ENCODE measurements around the gene PIWIL4. TPM values are rescaled to one million over a fixed set of nuclear protein-coding genes. Genes with fewer than 3 reads are reported as not detected.

The PIWIL4 gene
- total RNA-seq, 1 donor, result 2.7 TPM

- TF ChIP-seq, protein P1, sequence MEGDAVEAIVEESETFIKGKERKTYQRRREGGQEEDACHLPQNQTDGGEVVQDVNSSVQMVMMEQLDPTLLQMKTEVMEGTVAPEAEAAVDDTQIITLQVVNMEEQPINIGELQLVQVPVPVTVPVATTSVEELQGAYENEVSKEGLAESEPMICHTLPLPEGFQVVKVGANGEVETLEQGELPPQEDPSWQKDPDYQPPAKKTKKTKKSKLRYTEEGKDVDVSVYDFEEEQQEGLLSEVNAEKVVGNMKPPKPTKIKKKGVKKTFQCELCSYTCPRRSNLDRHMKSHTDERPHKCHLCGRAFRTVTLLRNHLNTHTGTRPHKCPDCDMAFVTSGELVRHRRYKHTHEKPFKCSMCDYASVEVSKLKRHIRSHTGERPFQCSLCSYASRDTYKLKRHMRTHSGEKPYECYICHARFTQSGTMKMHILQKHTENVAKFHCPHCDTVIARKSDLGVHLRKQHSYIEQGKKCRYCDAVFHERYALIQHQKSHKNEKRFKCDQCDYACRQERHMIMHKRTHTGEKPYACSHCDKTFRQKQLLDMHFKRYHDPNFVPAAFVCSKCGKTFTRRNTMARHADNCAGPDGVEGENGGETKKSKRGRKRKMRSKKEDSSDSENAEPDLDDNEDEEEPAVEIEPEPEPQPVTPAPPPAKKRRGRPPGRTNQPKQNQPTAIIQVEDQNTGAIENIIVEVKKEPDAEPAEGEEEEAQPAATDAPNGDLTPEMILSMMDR (IDR thresholded peaks at IDR 0.05; ENCODE audit: insufficient read depth, low read length), result no peak
Measured at GRCh38 chr11:94655956-94656355, 88.8 kb downstream of the PIWIL4 start.

DNA sequence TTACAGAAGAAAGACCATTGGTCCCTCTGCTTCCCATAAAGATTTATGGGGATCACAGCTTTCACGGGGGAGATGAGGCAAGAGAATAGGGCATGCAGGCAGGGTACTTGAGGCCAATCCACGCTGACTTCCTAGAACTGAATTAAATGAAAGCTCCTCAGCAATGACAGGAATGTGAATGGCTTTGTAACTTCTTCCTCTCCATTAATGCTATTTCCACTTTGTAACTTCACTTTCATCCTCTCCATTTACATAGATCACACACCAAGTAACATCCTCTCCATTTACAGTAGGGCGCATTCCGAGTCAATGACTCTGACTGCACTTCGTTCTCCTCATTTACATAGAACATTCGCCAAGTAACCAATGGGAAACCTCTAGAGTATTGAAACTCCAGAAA lies 89.8 kb downstream of the PIWIL4 start:
- no peak overlapping the region for H3K4me3 ChIP-seq (ENCODE audit: low read depth, low read length)
- DNase-seq (ENCODE audit: low read depth), result no peak
- TF ChIP-seq, protein P1 (IDR thresholded peaks at IDR 0.05; ENCODE audit: insufficient read depth, low read length), result no peak

More at GRCh38 chr11:94655956-94656355, 88.8 kb downstream of the PIWIL4 start:
- no peak overlapping the region for H3K4me3 ChIP-seq (ENCODE audit: low read depth, low read length)
- no peak for DNase-seq (ENCODE audit: low read depth)

DNA sequence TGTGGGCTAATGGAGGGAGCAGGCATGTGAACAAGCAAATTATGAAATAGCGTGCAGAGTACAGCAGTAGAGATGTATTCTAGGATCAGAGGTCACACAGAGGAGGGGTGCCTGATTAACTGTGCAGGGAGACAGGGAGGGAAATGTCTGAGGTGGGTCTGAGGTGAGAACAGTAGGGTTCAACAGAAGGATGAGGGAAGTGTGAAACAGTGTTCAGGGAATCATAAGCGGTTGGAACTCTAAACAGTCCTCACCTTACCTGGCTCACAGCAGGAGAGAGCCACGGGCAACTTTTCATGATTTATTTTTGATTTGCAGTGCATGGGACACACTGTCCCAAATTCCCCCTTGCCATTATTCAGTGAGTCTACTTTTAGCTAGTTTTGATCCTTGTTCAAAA lies 90.5 kb downstream of the PIWIL4 start:
- no peak overlapping the region for H3K4me3 ChIP-seq (ENCODE audit: low read depth, low read length)
- no peak for DNase-seq (ENCODE audit: low read depth)
- TF ChIP-seq, protein P1 (IDR thresholded peaks at IDR 0.05; ENCODE audit: insufficient read depth, low read length), result no peak

GRCh38 chr11:94658386-94658785 lies 91.2 kb downstream of the PIWIL4 start:
- no peak overlapping the region for H3K4me3 ChIP-seq (ENCODE audit: low read depth, low read length)
- TF ChIP-seq, protein P1 (IDR thresholded peaks at IDR 0.05; ENCODE audit: insufficient read depth, low read length), result no peak
- no peak for DNase-seq (ENCODE audit: low read depth)

DNA sequence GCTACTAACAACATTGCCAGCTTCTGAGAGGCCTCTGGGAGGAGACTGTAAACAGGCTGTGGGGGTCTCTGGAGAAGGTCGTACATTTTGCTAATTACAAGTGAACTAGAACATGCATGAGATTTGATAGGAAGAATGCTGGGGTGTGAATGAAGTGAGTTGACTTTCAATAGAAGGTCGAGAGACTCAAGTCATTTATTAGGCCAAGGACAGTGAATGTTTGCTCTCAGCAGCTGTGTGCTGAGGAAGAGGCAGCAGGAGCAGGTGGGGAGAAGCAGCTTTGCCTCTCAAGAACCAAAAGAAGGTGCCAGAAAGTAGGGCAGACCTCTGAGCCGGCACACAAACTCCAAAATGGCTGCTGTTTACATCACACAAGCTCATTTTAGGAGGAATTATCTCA lies 91.7 kb downstream of the PIWIL4 start:
- H3K4me3 ChIP-seq (ENCODE audit: low read depth, low read length), result no peak overlapping the region
- TF ChIP-seq, protein P1 (IDR thresholded peaks at IDR 0.05; ENCODE audit: insufficient read depth, low read length), result no peak
- no peak for DNase-seq (ENCODE audit: low read depth)

GRCh38 chr11:94661444-94661843 lies 94.3 kb downstream of the PIWIL4 start:
- H3K4me3 ChIP-seq (ENCODE audit: low read depth, low read length), result no peak overlapping the region
- TF ChIP-seq, protein P1 (IDR thresholded peaks at IDR 0.05; ENCODE audit: insufficient read depth, low read length), result no peak
- DNase-seq (ENCODE audit: low read depth), result no peak

- TF ChIP-seq, protein P1 (IDR thresholded peaks at IDR 0.05; ENCODE audit: insufficient read depth, low read length), result no peak
- DNase-seq (ENCODE audit: low read depth), result no peak
- no peak overlapping the region for H3K4me3 ChIP-seq (ENCODE audit: low read depth, low read length)
Measured at GRCh38 chr11:94662065-94662779, 95.1 kb downstream of the PIWIL4 start.
